Gastroesophageal sphincter (tissue), 4 donors: ENCODE results near the gene DACH1. TPM values are rescaled to one million over a fixed set of nuclear protein-coding genes. Genes with fewer than 3 reads are reported as not detected.

Experiments used
- ATAC-seq: fragments of 150-250 bp; one replicate; pipeline ENCODE4 v1.9.1; 2016; ENCODE audit warnings: mild to moderate bottlenecking, moderate library complexity
- H3K27ac ChIP-seq, 4 donors: fragments of 200-600 bp; sonication (generic) in 3 of 4; 1 replicate in 3 of 4; 2 replicates in 1 of 4; pipeline ENCODE4 v1.5.1; 2016 to 2019
- H3K27me3 ChIP-seq: fragments of 200-600 bp; sonication (generic); one replicate; pipeline ENCODE4 v1.5.1; 2019
- H3K36me3 ChIP-seq, 2 donors: fragments of 200-600 bp; sonication (generic); one replicate each; pipeline ENCODE4 v1.5.1; 2019; ENCODE audit warnings: control low read depth in 1 of 2
- H3K4me1 ChIP-seq, 3 donors: fragments of 200-600 bp; sonication (generic); 1 replicate in 2 of 3; 2 replicates in 1 of 3; pipeline ENCODE4 v1.5.1; 2016 to 2019; ENCODE audit warnings: control low read depth in 2 of 3
- H3K4me3 ChIP-seq, 2 donors: fragments of 200-600 bp; sonication (generic); one replicate each; pipeline ENCODE4 v1.5.1; 2019; ENCODE audit warnings: mild to moderate bottlenecking in 1 of 2, moderate library complexity in 1 of 2
- H3K9me3 ChIP-seq, 3 donors: fragments of 200-600 bp; sonication (generic); one replicate each; pipeline ENCODE4 v1.5.1; 2017 to 2019; ENCODE audit warnings: control low read depth in 2 of 3
- EP300 ChIP-seq: sonication (generic); formaldehyde crosslinking; IDR thresholded peaks from one replicate; pipeline ENCODE4 v1.6.1; 2017; ENCODE audit warnings: antibody characterized with exemption, mild to moderate bottlenecking
- POLR2A ChIP-seq, 2 donors: fragments of 450-650 bp; IDR thresholded peaks; one replicate each; pipeline ENCODE4 v1.6.1; 2017; ENCODE audit warnings: antibody characterized with exemption in 2 of 2, mild to moderate bottlenecking in 2 of 2, moderate library complexity in 1 of 2
- POLR2AphosphoS5 ChIP-seq: sonication (generic); formaldehyde crosslinking; IDR thresholded peaks from one replicate; pipeline ENCODE4 v1.6.1; 2017; ENCODE audit warnings: antibody characterized with exemption
- WGBS, 2 donors: methylation state at CpG; one replicate each; pipeline ENCODE4 v1.1.5; 2018; ENCODE audit warnings: low coverage in 1 of 2; 5-methylcytosine and 5-hydroxymethylcytosine counted together
- total RNA-seq, 4 donors: library from RNA; depleted of rRNA; stranded (reverse); fragments of >200 nt; gene quantifications; one replicate each; pipeline ENCODE4 v1.1.0, GENCODE V29; 2016
- TF ChIP-seq, protein P1 (sequence below), 4 experiments: fragments of 200-600 bp in 2 of 4; fragments of 450-650 bp in 2 of 4; sonication (generic) in 1 of 4; IDR thresholded peaks; one replicate each; pipeline ENCODE4 v1.5.1; 2017 to 2019; ENCODE audit warnings: antibody characterized with exemption in 4 of 4, mild to moderate bottlenecking in 2 of 4, moderate library complexity in 2 of 4

DACH1 gene
- total RNA-seq, 4 donors from 2014 or later: 1.1 to 2.1 (median 1.7) TPM

- Histone ChIP-seq H3K4me3 (no peak overlapping the region), H3K4me1 (no peaks in the 10 kb centered on the region), H3K27me3 (no peaks in the 10 kb centered on the region), H3K27ac (no peak overlapping the region), H3K36me3 (no peaks in the 10 kb centered on the region), H3K9me3 (no peaks in the 10 kb centered on the region)
- TF ChIP-seq POLR2AphosphoS5: no peak
- TF ChIP-seq EP300: no peak
- no peak for TF ChIP-seq POLR2A (IDR thresholded peaks at IDR 0.05)
- TF ChIP-seq, protein P1, sequence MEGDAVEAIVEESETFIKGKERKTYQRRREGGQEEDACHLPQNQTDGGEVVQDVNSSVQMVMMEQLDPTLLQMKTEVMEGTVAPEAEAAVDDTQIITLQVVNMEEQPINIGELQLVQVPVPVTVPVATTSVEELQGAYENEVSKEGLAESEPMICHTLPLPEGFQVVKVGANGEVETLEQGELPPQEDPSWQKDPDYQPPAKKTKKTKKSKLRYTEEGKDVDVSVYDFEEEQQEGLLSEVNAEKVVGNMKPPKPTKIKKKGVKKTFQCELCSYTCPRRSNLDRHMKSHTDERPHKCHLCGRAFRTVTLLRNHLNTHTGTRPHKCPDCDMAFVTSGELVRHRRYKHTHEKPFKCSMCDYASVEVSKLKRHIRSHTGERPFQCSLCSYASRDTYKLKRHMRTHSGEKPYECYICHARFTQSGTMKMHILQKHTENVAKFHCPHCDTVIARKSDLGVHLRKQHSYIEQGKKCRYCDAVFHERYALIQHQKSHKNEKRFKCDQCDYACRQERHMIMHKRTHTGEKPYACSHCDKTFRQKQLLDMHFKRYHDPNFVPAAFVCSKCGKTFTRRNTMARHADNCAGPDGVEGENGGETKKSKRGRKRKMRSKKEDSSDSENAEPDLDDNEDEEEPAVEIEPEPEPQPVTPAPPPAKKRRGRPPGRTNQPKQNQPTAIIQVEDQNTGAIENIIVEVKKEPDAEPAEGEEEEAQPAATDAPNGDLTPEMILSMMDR (IDR thresholded peaks at IDR 0.05): no peak
- 36 to 47% methylated on average over 3 of the region's 3 CpGs for WGBS, 2 donors
- no peak for ATAC-seq
These were observed 35.3 kb downstream of the DACH1 start for GRCh38 chr13:71831716-71832115.

- no peaks in the 10 kb centered on the region for H3K4me1 ChIP-seq
- TF ChIP-seq POLR2AphosphoS5: no peak
- TF ChIP-seq EP300: no peak
- H3K27me3 ChIP-seq: no peaks in the 10 kb centered on the region
- no peak for ATAC-seq
- H3K27ac ChIP-seq: no peak overlapping the region
- no peaks in the 10 kb centered on the region for H3K9me3 ChIP-seq
- H3K36me3 ChIP-seq: no peaks in the 10 kb centered on the region
- no peak overlapping the region for H3K4me3 ChIP-seq
- 85% methylated on average over 2 of the region's 2 CpGs for WGBS, 2 donors
These were observed 36.3 kb downstream of the DACH1 start for GRCh38 chr13:71830736-71831135.

DNA sequence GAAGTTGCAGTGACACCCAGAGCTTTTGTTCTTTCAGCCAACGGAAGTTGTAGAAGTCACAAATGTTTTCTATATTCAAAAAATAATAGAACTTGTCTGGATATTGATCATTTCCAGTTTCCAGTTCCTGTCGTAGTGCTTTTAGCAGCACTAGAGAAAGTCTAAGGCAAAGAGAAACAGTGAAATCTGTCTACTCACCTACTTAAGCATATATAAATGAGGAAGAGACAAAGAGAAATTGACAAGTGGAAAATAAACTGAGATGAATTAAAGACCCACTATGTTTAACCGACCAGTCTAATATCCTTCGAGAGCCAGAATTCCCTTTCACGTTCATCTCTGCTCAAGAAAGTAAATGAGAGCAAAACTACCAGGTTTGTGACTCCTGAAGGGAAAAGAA is 36.7 kb downstream of the DACH1 start:
- H3K9me3 ChIP-seq: no peaks in the 10 kb centered on the region
- H3K4me1 ChIP-seq: no peaks in the 10 kb centered on the region
- no peaks in the 10 kb centered on the region for H3K36me3 ChIP-seq
- H3K27me3 ChIP-seq: no peaks in the 10 kb centered on the region
- H3K27ac ChIP-seq: no peak overlapping the region
- WGBS, 2 donors: 42 to 59% methylated on average over 5 of the region's 5 CpGs
- TF ChIP-seq, protein P1 (IDR thresholded peaks at IDR 0.05): no peak
- ATAC-seq: no peak
- H3K4me3 ChIP-seq: no peak overlapping the region

- ATAC-seq: no peak
- no peak overlapping the region for H3K27ac ChIP-seq
- 73% methylated on average over 1 of the region's 1 CpG; no CpG with 5 or more reads in 1 of the 2 donors for WGBS, 2 donors
- TF ChIP-seq POLR2AphosphoS5: no peak
- TF ChIP-seq EP300: no peak
- no peak for TF ChIP-seq POLR2A (IDR thresholded peaks at IDR 0.05)
- TF ChIP-seq, protein P1 (IDR thresholded peaks at IDR 0.05): no peak
- no peak overlapping the region for H3K4me3 ChIP-seq
- H3K27me3 ChIP-seq: no peaks in the 10 kb centered on the region
- H3K36me3 ChIP-seq: no peaks in the 10 kb centered on the region
- no peaks in the 10 kb centered on the region for H3K4me1 ChIP-seq
- H3K9me3 ChIP-seq: no peaks in the 10 kb centered on the region
These were observed 37.5 kb downstream of the DACH1 start for GRCh38 chr13:71829547-71829946.

DNA sequence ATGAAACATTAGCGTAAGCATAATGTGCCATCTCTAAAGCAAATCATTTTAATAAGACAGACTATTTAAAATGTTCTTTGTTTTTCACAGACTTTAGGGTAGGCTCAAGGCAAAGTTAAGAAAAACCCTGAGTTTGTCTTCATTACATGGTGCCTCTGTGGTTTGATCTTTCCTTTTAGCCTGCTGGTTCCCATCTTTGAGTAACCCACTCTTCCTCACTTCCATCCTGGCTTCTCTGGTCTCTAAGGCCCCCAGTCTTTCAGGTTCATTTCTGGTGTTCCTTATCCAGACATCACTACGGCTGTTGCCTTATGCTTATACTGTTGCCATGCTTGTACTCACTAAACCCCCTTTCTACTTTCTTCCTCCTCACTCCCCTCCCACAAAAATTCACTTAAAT is 38.4 kb downstream of the DACH1 start:
- Histone ChIP-seq H3K27me3 (no peaks in the 10 kb centered on the region), H3K4me3 (no peak overlapping the region), H3K4me1 (no peaks in the 10 kb centered on the region), H3K36me3 (no peaks in the 10 kb centered on the region), H3K9me3 (no peaks in the 10 kb centered on the region), H3K27ac (no peak overlapping the region)
- WGBS, 2 donors: 75 to 79% methylated on average over 2 of the region's 2 CpGs
- ATAC-seq: no peak
- TF ChIP-seq EP300 (no peak), POLR2AphosphoS5 (no peak), POLR2A (IDR thresholded peaks at IDR 0.05) (no peak)
- TF ChIP-seq, protein P1 (IDR thresholded peaks at IDR 0.05): no peak
